Stimulated activated naive B cell treated with anti-CD40 and anti-IgM and Interleukin-4, amounts not matched to agents 10 μg/mL and 1 μg/mL and 100 μg/mL, for 72 hours (primary cell): ENCODE data around the gene CNTNAP5.

Experiments used
- ATAC-seq, 2 donors: fragments of 150-1000 bp; cut with Tn5 transposase; replicated peaks; 2 replicates each; pipeline ENCODE4 v1.10.0; 2021; ENCODE audit warnings: moderate library complexity in 1 of 2
- DNase-seq: peaks from one replicate; pipeline ENCODE4 v3.0.0; 2021
- H3K27ac Mint-ChIP-seq: one replicate; pipeline ENCODE4 v1.8.0; 2022; ENCODE audit warnings: mild to moderate bottlenecking, mixed read lengths
- H3K27me3 Mint-ChIP-seq, 2 donors: one replicate each; pipeline ENCODE4 v1.8.0; 2022; ENCODE audit warnings: mixed read lengths in 2 of 2
- H3K36me3 Mint-ChIP-seq, 2 donors: one replicate each; pipeline ENCODE4 v1.8.0; 2022; ENCODE audit warnings: mixed read lengths in 2 of 2, mild to moderate bottlenecking in 1 of 2
- H3K4me1 Mint-ChIP-seq, 2 donors: one replicate each; pipeline ENCODE4 v1.8.0; 2022; ENCODE audit warnings: mixed read lengths in 2 of 2, mild to moderate bottlenecking in 1 of 2
- H3K4me3 Mint-ChIP-seq, 2 donors: one replicate each; pipeline ENCODE4 v1.8.0; 2022; ENCODE audit warnings: mild to moderate bottlenecking in 2 of 2, mixed read lengths in 2 of 2, moderate library complexity in 1 of 2
- H3K9me3 Mint-ChIP-seq, 2 donors: one replicate each; pipeline ENCODE4 v1.8.0; 2022; ENCODE audit warnings: mixed read lengths in 2 of 2, mild to moderate bottlenecking in 1 of 2

CNTNAP5 gene

DNA sequence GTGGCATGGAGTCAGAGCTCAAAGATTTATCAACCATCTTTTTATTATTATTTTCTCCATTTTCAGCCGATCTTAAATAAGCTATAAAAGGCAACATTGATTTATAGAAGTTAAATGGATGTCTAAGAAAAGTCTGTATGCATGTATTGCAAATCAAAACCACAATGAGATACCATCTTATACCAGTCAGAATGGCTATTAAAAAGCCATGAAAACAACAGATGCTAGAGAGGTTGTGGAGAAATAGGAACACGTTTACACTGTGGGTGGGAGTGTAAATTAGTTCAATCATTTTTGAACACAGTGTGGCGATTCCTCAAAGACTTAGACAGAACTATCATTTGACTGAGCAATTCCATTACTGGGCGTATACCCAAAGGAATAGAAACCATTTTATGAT lies 731.0 kb downstream of the CNTNAP5 start:
- Mint-ChIP-seq H3K36me3 (no peaks in the 10 kb centered on the region), H3K27ac (no peak overlapping the region), H3K4me1 (no peaks in the 10 kb centered on the region), H3K9me3 (peaks cover 0 to 3% of the 10 kb centered on the region in 2 donors), H3K4me3 (no peak overlapping the region), H3K27me3 (no peaks in the 10 kb centered on the region)
- DNase-seq = no peak
- no peak for ATAC-seq

DNA sequence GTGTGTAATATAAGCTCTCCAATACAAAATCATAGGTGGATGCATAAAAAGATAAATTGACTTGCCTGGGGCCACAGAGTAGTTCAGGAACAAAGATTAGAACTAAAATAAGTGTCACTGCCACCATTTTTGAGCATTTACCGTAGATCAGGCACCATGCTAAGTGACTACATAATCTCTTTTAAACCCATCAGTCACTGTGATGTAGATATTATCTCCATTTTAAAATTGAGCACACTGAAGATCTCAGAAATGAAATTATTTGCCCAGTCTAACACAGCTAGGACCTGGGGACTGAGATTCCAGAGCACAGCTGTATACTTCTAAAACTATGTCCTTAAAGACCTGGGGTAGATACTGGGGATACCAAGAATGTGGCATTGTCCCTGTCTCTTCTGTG lies 737.3 kb downstream of the CNTNAP5 start:
- Mint-ChIP-seq H3K27me3 (no peaks in the 10 kb centered on the region), H3K4me3 (no peak overlapping the region), H3K36me3 (no peaks in the 10 kb centered on the region), H3K9me3 (peaks cover 0 to 3% of the 10 kb centered on the region in 2 donors), H3K4me1 (no peaks in the 10 kb centered on the region), H3K27ac (no peak overlapping the region)
- ATAC-seq = no peak
- DNase-seq = no peak

DNA sequence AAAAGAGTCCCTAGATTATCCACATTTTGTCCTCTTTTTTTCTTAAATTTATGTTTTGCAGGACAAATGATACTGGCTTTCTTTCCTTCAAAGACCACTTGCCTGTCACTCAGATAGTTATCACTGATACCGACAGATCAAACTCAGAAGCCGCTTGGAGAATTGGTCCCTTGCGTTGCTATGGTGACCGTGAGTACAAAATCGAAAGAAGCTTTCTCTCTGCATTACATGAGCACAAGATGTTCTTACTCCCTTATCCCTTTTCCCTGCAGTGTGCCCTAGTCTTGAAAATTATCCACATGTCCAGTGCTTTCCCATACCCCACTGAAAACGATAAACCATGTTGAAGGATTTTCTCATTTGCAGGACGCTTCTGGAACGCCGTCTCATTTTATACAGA lies 738.5 kb downstream of the CNTNAP5 start:
- ATAC-seq = no peak
- H3K4me3 Mint-ChIP-seq = no peak overlapping the region
- no peaks in the 10 kb centered on the region for H3K36me3 Mint-ChIP-seq
- no peak for DNase-seq
- H3K27ac Mint-ChIP-seq = no peak overlapping the region
- no peaks in the 10 kb centered on the region for H3K4me1 Mint-ChIP-seq
- H3K27me3 Mint-ChIP-seq = no peaks in the 10 kb centered on the region
- H3K9me3 Mint-ChIP-seq = no peaks in the 10 kb centered on the region

DNA sequence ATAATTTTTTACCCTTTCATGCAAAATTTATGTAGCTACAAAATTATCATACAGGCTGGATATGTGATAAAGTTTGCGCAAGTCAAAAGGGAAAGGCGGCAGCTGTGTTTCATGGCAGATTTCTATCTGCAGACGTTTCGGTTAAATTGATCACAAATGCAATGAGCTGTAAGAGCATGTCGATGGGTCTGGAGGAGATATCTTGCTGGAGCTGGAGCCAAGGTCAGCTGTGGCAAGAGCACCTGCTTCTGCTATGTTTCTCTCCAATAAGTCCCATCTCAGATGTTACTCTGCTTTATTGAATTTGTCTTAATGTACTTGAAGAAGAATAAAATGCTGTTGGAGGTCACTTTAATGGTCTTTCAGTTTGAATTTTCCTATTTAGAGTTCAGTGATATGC lies 749.7 kb downstream of the CNTNAP5 start:
- ATAC-seq (no peak), DNase-seq (no peak)
- Mint-ChIP-seq H3K4me1 (no peaks in the 10 kb centered on the region), H3K9me3 (peaks cover 6 to 7% of the 10 kb centered on the region in 2 donors), H3K27ac (no peak overlapping the region), H3K27me3 (no peaks in the 10 kb centered on the region), H3K4me3 (no peak overlapping the region), H3K36me3 (no peaks in the 10 kb centered on the region)

DNA sequence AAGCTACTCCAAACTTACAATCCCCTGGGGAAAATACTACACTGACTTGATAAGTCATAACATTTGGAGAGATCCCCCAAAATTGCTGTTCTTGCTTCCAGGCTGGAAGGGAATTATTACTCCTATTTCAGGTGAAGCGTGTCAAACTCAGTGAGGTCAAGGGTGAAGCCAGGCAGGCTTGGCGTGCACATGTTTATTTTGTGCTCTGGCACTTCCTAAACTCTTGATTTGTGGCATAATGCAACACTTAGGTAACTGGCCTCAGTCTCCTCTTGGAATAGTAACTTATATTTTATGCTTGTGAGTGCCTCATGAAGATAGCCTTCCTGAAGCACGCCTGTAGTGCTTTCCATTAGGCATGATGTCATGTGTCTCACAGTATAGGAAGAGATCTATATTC lies 751.2 kb downstream of the CNTNAP5 start:
- no peaks in the 10 kb centered on the region for H3K27me3 Mint-ChIP-seq
- ATAC-seq = no peak
- H3K4me3 Mint-ChIP-seq = no peak overlapping the region
- peaks cover 6 to 7% of the 10 kb centered on the region in 2 donors for H3K9me3 Mint-ChIP-seq
- no peak overlapping the region for H3K27ac Mint-ChIP-seq
- no peak for DNase-seq
- H3K4me1 Mint-ChIP-seq = no peaks in the 10 kb centered on the region
- no peaks in the 10 kb centered on the region for H3K36me3 Mint-ChIP-seq

DNA sequence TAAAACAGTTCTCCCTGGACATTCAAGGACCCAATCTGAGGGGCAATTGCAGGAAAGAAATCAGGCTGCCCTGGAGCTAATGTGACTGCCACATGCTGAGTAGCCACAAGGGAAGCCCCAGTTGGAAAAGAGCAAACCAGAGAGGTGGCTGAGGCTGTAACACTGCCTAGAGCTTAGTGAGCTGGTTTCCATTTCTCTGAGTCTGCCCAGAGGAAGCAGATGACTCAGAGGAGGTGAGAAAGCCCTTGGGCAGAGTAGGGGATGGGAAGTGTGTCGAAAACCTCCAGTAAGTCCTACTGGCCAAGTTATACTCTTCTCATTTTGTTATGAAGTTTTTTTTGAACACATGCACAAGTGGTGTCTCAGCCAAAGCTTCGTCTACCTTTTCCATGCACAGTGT lies 753.0 kb downstream of the CNTNAP5 start:
- Mint-ChIP-seq H3K36me3 (no peaks in the 10 kb centered on the region), H3K27me3 (no peaks in the 10 kb centered on the region), H3K4me1 (no peaks in the 10 kb centered on the region), H3K27ac (no peak overlapping the region), H3K4me3 (no peak overlapping the region), H3K9me3 (no peaks in the 10 kb centered on the region)
- ATAC-seq (no peak), DNase-seq (no peak)

DNA sequence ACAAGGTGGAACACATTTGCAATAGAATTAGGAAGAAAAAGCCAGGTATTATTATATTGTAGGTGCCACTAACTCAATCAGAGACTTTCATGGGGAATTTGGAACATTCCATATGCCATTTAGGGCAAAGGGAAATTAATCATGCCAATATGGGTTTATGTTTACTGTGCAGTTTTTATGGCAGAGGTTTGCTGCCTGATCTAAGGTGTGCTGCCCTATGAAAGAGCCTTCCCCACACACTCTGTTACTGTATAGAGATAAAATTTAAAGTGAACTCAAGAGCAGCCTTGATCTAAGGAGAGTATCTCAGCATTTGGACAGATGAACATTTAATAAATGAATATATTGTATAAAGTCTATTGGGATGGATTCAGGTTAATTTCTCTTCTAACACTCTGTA lies 771.6 kb downstream of the CNTNAP5 start:
- Mint-ChIP-seq H3K9me3 (peaks cover 0 to 2% of the 10 kb centered on the region in 2 donors), H3K4me1 (no peaks in the 10 kb centered on the region), H3K36me3 (no peaks in the 10 kb centered on the region), H3K27me3 (no peaks in the 10 kb centered on the region), H3K4me3 (no peak overlapping the region), H3K27ac (no peak overlapping the region)
- no peak for ATAC-seq
- DNase-seq = no peak

DNA sequence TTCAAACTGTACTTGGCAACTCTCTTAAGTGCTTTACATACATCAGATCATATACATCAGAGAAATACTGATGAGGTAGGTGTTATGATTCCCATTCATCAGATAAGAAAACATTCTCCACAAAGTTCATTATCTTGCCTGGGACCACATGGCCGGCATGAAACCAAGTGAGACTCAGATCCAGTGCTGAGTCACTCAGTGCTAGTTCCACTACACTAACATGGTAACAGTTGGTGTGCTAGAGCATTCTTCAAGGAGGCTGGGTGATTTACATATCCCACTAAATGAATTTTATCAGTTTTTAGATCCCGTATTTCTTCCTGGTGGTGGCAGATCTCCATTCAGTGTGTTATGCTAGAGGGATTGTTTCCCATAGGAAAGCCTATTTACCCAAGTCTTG lies 772.0 kb downstream of the CNTNAP5 start:
- Mint-ChIP-seq H3K4me3 (no peak overlapping the region), H3K27ac (no peak overlapping the region), H3K9me3 (no peaks in the 10 kb centered on the region), H3K27me3 (no peaks in the 10 kb centered on the region), H3K36me3 (no peaks in the 10 kb centered on the region), H3K4me1 (no peaks in the 10 kb centered on the region)
- ATAC-seq (no peak), DNase-seq (no peak)

DNA sequence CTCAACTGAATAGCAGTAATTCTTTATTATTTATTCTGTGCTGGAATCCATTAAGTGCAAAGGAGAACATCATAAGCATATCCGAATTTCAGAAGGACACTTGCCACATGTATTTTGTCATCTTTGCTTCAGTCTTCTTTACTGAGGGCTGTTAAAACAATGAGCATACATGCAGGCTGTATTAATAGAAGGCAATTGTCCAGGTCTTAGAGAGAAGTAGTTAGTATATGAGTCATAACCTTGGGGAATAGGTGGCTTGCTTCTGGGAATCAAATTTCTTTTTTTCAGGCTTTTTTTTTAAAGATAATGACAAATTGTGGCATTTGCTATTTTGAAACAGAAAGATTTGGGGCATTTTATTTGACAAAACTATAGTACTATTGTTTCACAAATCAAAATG lies 773.5 kb downstream of the CNTNAP5 start:
- H3K27me3 Mint-ChIP-seq = no peaks in the 10 kb centered on the region
- H3K36me3 Mint-ChIP-seq = no peaks in the 10 kb centered on the region
- no peak overlapping the region for H3K27ac Mint-ChIP-seq
- H3K4me1 Mint-ChIP-seq = no peaks in the 10 kb centered on the region
- H3K4me3 Mint-ChIP-seq = no peak overlapping the region
- no peaks in the 10 kb centered on the region for H3K9me3 Mint-ChIP-seq
- DNase-seq (no peak), ATAC-seq (no peak)

DNA sequence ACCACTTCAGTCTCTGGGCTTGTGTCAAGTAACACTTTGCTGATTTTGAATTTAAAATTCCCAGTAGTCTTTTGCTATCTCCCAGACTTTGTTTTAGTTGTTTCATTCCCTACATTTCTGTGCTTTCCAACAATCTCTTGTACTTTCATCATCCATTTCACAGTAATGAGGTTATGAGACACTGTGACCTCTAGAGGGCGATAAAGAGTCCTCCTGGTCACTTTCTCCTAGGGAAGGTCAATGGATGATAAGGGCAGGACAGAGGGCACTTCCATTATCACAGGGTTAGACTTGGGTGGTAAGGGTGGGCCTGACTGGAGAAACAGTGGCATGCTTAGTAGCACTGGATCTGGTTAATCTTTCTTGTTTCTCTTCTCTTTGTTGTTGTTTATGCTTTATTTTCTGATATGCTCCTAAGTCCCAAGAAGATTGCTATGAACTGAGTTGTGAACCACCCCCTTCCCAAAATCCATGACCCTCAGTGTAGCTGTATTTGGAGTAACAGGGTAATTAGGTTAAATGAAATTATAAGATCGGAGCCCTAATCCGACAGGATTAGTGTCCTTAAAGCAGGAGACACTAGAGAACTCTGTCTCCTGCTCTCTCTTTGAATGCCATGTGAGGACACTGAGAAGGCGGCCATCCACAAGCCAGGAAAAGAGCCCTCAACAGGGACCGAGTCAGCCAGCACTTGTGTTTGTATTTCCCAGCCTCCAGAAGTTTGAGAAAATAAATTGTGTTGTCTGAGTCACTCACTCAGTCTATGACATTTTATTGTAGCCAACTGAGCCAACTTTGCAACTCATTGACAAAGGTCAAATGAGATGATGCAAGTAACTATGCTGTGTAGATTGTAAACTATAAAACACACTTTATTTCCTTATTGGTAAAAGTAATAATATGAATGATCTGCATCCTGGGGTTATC lies 779.2 kb downstream of the CNTNAP5 start:
- DNase-seq = no peak

DNA sequence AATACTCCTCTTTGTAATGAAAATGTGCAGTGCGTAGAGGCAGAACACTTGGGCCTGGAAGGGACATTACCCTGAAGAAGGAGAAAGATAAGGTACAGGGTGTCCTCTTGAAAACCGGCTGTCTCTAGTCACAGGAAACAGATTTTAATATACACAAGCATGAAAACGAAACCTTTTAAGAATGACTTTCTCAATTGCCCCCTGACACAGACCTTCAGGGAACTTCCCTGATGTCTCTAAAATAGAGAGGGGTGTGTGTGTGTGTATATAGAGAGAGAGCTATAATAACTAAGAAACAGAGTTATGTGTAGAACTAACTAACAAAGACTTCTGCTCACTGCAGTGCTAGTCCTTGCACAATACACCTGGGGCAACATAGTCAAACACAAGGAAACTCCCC lies 780.0 kb downstream of the CNTNAP5 start:
- Mint-ChIP-seq H3K4me1 (no peaks in the 10 kb centered on the region), H3K27ac (no peak overlapping the region), H3K27me3 (no peaks in the 10 kb centered on the region), H3K9me3 (no peaks in the 10 kb centered on the region), H3K4me3 (no peak overlapping the region), H3K36me3 (no peaks in the 10 kb centered on the region)
- DNase-seq (no peak), ATAC-seq (no peak)

More for the DNA sequence above, 779.2 kb downstream of the CNTNAP5 start:
- peak; percentile 45 to 55 for ATAC-seq
- Mint-ChIP-seq H3K4me3 (no peak overlapping the region), H3K9me3 (no peaks in the 10 kb centered on the region), H3K27me3 (no peaks in the 10 kb centered on the region), H3K27ac (no peak overlapping the region), H3K36me3 (no peaks in the 10 kb centered on the region), H3K4me1 (no peaks in the 10 kb centered on the region)

DNA sequence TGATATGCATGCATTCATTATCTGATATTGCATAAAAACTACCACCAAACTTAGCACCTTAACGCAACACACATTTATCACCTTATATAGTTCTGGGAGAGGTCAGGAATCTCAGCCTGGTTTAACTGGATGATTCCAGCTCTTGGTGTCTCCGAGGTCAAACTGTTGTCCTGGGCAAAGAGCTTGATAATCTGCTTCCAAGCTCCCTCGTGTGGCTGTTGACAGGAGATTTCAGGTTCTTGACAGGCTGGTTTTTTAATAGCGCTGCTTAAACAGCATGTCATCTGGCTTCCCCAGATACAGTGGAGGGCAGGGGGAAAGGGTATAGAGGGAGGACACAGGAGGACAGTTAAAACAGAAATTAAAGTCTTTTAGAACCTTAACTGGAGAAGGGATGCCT lies 785.0 kb downstream of the CNTNAP5 start:
- no peaks in the 10 kb centered on the region for H3K36me3 Mint-ChIP-seq

DNA sequence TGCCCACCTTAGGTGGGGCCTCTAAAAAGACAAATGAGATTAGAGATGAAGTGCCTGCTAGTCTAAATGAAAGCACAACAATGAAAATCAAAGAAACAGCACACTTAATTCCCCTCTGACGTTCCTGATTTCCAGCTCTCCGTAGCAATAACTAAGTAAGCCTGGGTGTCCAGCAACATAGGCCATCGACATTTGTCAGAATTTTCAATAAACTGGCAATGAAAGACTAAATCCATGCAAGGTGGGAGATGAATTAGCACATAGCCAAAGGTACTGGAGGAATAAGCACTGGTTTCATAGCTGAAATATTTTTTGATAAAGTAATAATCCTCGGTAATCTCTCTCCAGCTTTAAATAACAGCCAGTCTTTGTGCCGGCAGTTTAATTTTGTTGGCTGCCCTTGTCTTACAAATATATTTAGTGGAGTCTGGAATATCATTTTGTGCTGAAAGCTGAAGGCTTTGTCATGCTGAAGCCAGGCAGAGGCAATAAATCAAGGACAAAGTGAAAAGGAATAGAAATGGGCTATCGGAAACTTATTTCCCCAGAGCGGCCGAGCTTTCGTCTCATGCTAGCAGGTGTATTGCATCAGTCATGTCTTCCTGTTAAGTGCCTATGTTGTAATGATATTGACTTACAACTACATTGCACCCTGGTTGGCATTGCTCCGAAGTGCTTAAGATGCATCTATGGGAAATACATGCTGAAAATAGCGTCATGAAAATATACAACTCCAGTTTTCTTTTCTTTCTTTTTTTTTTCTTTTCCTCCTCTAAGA lies 790.1 kb downstream of the CNTNAP5 start:
- Mint-ChIP-seq H3K27ac (no peak overlapping the region), H3K4me3 (no peak overlapping the region), H3K4me1 (no peaks in the 10 kb centered on the region), H3K36me3 (no peaks in the 10 kb centered on the region), H3K27me3 (no peaks in the 10 kb centered on the region), H3K9me3 (peaks cover 3 to 7% of the 10 kb centered on the region in 2 donors)
- no peak for ATAC-seq
- no peak for DNase-seq

More for the DNA sequence above, 785.0 kb downstream of the CNTNAP5 start:
- H3K4me3 Mint-ChIP-seq = no peak overlapping the region
- peaks cover 3 to 7% of the 10 kb centered on the region in 2 donors for H3K9me3 Mint-ChIP-seq
- no peaks in the 10 kb centered on the region for H3K4me1 Mint-ChIP-seq
- no peaks in the 10 kb centered on the region for H3K27me3 Mint-ChIP-seq
- H3K27ac Mint-ChIP-seq = no peak overlapping the region
- no peak for ATAC-seq
- no peak for DNase-seq

DNA sequence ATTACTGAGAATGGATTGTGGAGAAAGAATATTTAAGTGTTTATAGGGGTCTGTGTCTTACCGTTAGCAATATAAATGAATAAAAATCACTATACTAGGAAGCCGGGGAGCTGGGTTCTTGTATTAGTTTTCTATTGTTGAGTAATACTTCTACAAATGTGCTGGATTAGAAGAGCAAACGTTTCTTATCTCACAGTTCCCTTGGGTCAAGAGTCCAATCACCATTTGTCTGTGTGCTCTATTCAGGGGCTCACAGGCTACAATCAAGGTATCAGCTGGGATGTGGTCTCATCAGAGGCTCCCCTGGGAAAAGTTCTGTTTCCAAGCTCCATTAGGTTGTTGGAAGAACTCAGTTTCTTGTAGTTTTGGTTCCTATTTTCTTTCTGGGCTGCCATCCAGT lies 790.9 kb downstream of the CNTNAP5 start:
- H3K36me3 Mint-ChIP-seq = no peaks in the 10 kb centered on the region
- DNase-seq (no peak), ATAC-seq (no peak)
- H3K4me1 Mint-ChIP-seq = no peaks in the 10 kb centered on the region
- no peak overlapping the region for H3K27ac Mint-ChIP-seq
- peaks cover 3 to 7% of the 10 kb centered on the region in 2 donors for H3K9me3 Mint-ChIP-seq
- H3K27me3 Mint-ChIP-seq = no peaks in the 10 kb centered on the region
- no peak overlapping the region for H3K4me3 Mint-ChIP-seq

DNA sequence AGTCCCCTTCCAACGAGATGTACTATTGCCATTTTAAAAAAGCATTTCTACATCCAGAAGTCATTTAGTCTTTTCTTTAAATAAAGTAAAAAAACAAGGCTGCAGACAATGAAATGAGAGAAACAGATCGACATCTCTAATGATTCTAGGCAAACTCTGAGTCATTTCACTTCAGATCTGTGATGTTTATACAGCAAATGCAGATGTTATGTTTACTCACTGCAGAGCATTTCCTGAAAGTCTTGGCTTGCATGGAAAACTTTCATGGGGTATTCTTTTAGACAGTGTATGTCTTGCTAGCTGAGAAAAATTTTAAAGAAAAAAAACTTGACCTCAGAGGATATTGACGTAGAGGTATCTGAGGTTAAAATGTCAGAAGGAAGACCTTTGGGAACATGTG lies 797.4 kb downstream of the CNTNAP5 start:
- no peaks in the 10 kb centered on the region for H3K27me3 Mint-ChIP-seq
- H3K4me3 Mint-ChIP-seq = no peak overlapping the region
- H3K9me3 Mint-ChIP-seq = no peaks in the 10 kb centered on the region
- no peaks in the 10 kb centered on the region for H3K36me3 Mint-ChIP-seq
- no peaks in the 10 kb centered on the region for H3K4me1 Mint-ChIP-seq
- no peak for ATAC-seq
- H3K27ac Mint-ChIP-seq = no peak overlapping the region
- DNase-seq = no peak
